Cardiac muscle cell (in vitro differentiated cells and primary cell): ENCODE data around the gene HMGN5. TPM values are rescaled to one million over a fixed set of nuclear protein-coding genes. Genes with fewer than 3 reads are reported as not detected.
A peak's percentile ranks its signal among the peaks of the same experiment; 100 is the strongest.

Experiments used
- DNase-seq, 2 donors: peaks; one replicate each; pipeline versions ENCODE4 v3.0.0 to v3.0.0-alpha.2; 2010 to 2017; ENCODE audit warnings: low read depth in 1 of 2, low spot score in 1 of 2
- H3K27ac ChIP-seq: fragments of 200-600 bp; sonication (generic); 2 replicates; pipeline ENCODE4 v1.5.1; 2016
- H3K27me3 ChIP-seq: fragments of 200-600 bp; sonication (generic); 2 replicates; pipeline ENCODE4 v1.6.0; 2016; ENCODE audit warnings: control low read depth
- H3K36me3 ChIP-seq: fragments of 200-600 bp; sonication (generic); 2 replicates; pipeline ENCODE4 v1.5.1; 2016; ENCODE audit warnings: control low read depth
- H3K4me1 ChIP-seq: fragments of 200-600 bp; sonication (generic); 2 replicates; pipeline ENCODE4 v1.8.1; 2017; ENCODE audit warnings: low read depth, mild to moderate bottlenecking, mixed run types
- H3K4me3 ChIP-seq: fragments of 200-600 bp; sonication (generic); 2 replicates; pipeline ENCODE4 v1.5.1; 2016; ENCODE audit warnings: mild to moderate bottlenecking
- H3K9me3 ChIP-seq: fragments of 200-600 bp; sonication (generic); 2 replicates; pipeline ENCODE4 v1.5.1; 2017; ENCODE audit warnings: low read depth, mild to moderate bottlenecking, control low read depth
- CTCF ChIP-seq: IDR thresholded peaks from 2 replicates; pipeline ENCODE4 v1.5.1; 2012; ENCODE audit warnings: low read depth, mild to moderate bottlenecking, low read length
- polyA plus RNA-seq: library from polyadenylated mRNA; unstranded; fragments of >200 nt; fragmentation: Nextera tagmentation; extraction: Ambion mirVana; gene quantifications from 2 replicates; pipeline ENCODE4 v1.2.1, GENCODE V29; 2016
- total RNA-seq: library from RNA; depleted of rRNA; stranded (reverse); fragments of >200 nt; gene quantifications from 2 replicates; pipeline ENCODE4 v1.2.3, GENCODE V29; 2016

Gene HMGN5
- total and polyA plus RNA-seq, 2 experiments from 2014 or later = 7.8 to 20.7 TPM

- TF ChIP-seq CTCF = no peak
- H3K4me1 ChIP-seq = no peaks in the 10 kb centered on the region
- H3K27me3 ChIP-seq = peaks cover 3% of the 10 kb centered on the region
- H3K36me3 ChIP-seq = no peaks in the 10 kb centered on the region
- peak in 1 of 2 donors; percentile 36 for DNase-seq
- H3K4me3 ChIP-seq = peak overlapping the region; percentile 68
- no peak overlapping the region for H3K27ac ChIP-seq
- no peaks in the 10 kb centered on the region for H3K9me3 ChIP-seq
Observed at GRCh38 chrX:81120258-81120935, 81.3 kb downstream of the HMGN5 start.

- Histone ChIP-seq H3K27ac (no peak overlapping the region), H3K27me3 (no peaks in the 10 kb centered on the region), H3K36me3 (no peaks in the 10 kb centered on the region), H3K4me1 (no peaks in the 10 kb centered on the region), H3K4me3 (no peak overlapping the region), H3K9me3 (no peaks in the 10 kb centered on the region)
- no peak for TF ChIP-seq CTCF
- no peak for DNase-seq
Observed at GRCh38 chrX:81114757-81115156, 87.0 kb downstream of the HMGN5 start.

GRCh38 chrX:81110286-81110685 is 91.4 kb downstream of the HMGN5 start:
- H3K27me3 ChIP-seq = no peaks in the 10 kb centered on the region
- no peak overlapping the region for H3K4me3 ChIP-seq
- no peak for TF ChIP-seq CTCF
- no peaks in the 10 kb centered on the region for H3K36me3 ChIP-seq
- H3K9me3 ChIP-seq = no peaks in the 10 kb centered on the region
- DNase-seq = no peak
- H3K27ac ChIP-seq = no peak overlapping the region
- H3K4me1 ChIP-seq = no peaks in the 10 kb centered on the region

GRCh38 chrX:81082649-81083048 is 119.1 kb downstream of the HMGN5 start:
- Histone ChIP-seq H3K9me3 (no peaks in the 10 kb centered on the region), H3K36me3 (no peaks in the 10 kb centered on the region), H3K4me3 (no peak overlapping the region), H3K27me3 (no peaks in the 10 kb centered on the region), H3K27ac (no peak overlapping the region), H3K4me1 (no peaks in the 10 kb centered on the region)
- no peak for DNase-seq
- TF ChIP-seq CTCF = no peak

Other genes starting within 250 kb of the HMGN5 start
- 98.1 and 120 TPM in 2 replicates for gene SH3BGRL, start 189 bp upstream of the HMGN5 start, total RNA-seq
- 181 and 222 TPM in 2 replicates for gene SH3BGRL, start 189 bp upstream of the HMGN5 start, polyA plus RNA-seq